Mucosa of descending colon (tissue), 3 donors: Measurements from ENCODE around the gene SGCD. TPM values are rescaled to one million over a fixed set of nuclear protein-coding genes. Genes with fewer than 3 reads are reported as not detected.

ENCODE experiments used
- ATAC-seq: fragments of 200-7000 bp; cut with Tn5 transposase; one replicate; pipeline ENCODE4 v1.9.1; 2020; ENCODE audit warnings: mild to moderate bottlenecking, moderate library complexity
- DNase-seq, 3 donors: peaks; one replicate each; pipeline ENCODE4 v3.0.0-alpha.2; 2020
- H3K36me3 ChIP-seq: fragments of 200-600 bp; one replicate; pipeline ENCODE4 v1.8.0; 2021; ENCODE audit warnings: low read depth, mild to moderate bottlenecking
- H3K4me1 ChIP-seq: fragments of 200-600 bp; one replicate; pipeline ENCODE4 v1.8.0; 2021; ENCODE audit warnings: low read depth, mild to moderate bottlenecking
- H3K4me3 ChIP-seq: fragments of 200-600 bp; one replicate; pipeline ENCODE4 v1.8.0; 2021; ENCODE audit warnings: mild to moderate bottlenecking
- H3K9me3 ChIP-seq: fragments of 200-600 bp; one replicate; pipeline ENCODE4 v1.8.0; 2021; ENCODE audit warnings: mild to moderate bottlenecking
- CTCF ChIP-seq: fragments of 200-600 bp; IDR thresholded peaks from one replicate; pipeline ENCODE4 v1.8.0; 2022; ENCODE audit warnings: antibody characterized with exemption, mild to moderate bottlenecking
- intact Hi-C, 2 donors: fragments of 100-400 bp; cut with DNase I in 1 of 2; cut with micrococcal nuclease in 1 of 2; formaldehyde crosslinking; loops; one replicate each; pipeline versions ENCODE4 v1.11.0 to v1.11.1; 2022; cut with DNase I, micrococcal nuclease
- total RNA-seq, 3 donors: library from RNA; stranded (reverse); fragmentation: NEBNext Ultra II Directional in 2 of 3; extraction: Animal tissue kit (Norgen Biotek cat#: 25700) in 2 of 3; gene quantifications; one replicate each; pipeline versions ENCODE4 v1.2.1 to v1.2.4, GENCODE V29; 2021 to 2023
- donor health status: DM: no; HTN: no; CAD: no; lungs with moderate emphysema.
- donor health status: DM: no; HTN: no; CAD: no.
- donor health status: DM: no; HTN: yes; CAD: no.

SGCD gene
- total RNA-seq, 3 donors from 2014 or later = 1.2 to 7.4 (median 2.0) TPM

GRCh38 chr5:156704139-156704538 lies 377.2 kb downstream of the SGCD start:
- no peak for DNase-seq
- H3K4me1 ChIP-seq = no peaks in the 10 kb centered on the region
- no peak for ATAC-seq
- intact Hi-C loops = no loop called here
- no peak for TF ChIP-seq CTCF
- H3K4me3 ChIP-seq = no peak overlapping the region
- H3K36me3 ChIP-seq = no peaks in the 10 kb centered on the region
- H3K9me3 ChIP-seq = no peaks in the 10 kb centered on the region

- ATAC-seq = no peak
- no peak for DNase-seq
- no peaks in the 10 kb centered on the region for H3K9me3 ChIP-seq
- no peak overlapping the region for H3K4me3 ChIP-seq
- intact Hi-C loops = no loop called here
- no peaks in the 10 kb centered on the region for H3K36me3 ChIP-seq
- no peak for TF ChIP-seq CTCF
- H3K4me1 ChIP-seq = no peaks in the 10 kb centered on the region
Observed at GRCh38 chr5:156706631-156707030, 379.7 kb downstream of the SGCD start.

- H3K9me3 ChIP-seq = no peaks in the 10 kb centered on the region
- H3K36me3 ChIP-seq = no peaks in the 10 kb centered on the region
- intact Hi-C loops = no loop called here
- DNase-seq (no peak), ATAC-seq (no peak)
- no peaks in the 10 kb centered on the region for H3K4me1 ChIP-seq
- TF ChIP-seq CTCF = no peak
- H3K4me3 ChIP-seq = no peak overlapping the region
Observed at GRCh38 chr5:156707750-156708149, 380.8 kb downstream of the SGCD start.

- intact Hi-C loops = no loop called here
- H3K9me3 ChIP-seq = no peaks in the 10 kb centered on the region
- H3K4me1 ChIP-seq = no peaks in the 10 kb centered on the region
- no peak for DNase-seq
- H3K36me3 ChIP-seq = no peaks in the 10 kb centered on the region
- ATAC-seq = no peak
- H3K4me3 ChIP-seq = no peak overlapping the region
- TF ChIP-seq CTCF = no peak
Observed at GRCh38 chr5:156715287-156715686, 388.3 kb downstream of the SGCD start.

- intact Hi-C loops = no loop called here
- ATAC-seq (no peak), DNase-seq (no peak)
- Histone ChIP-seq H3K4me1 (no peaks in the 10 kb centered on the region), H3K36me3 (no peaks in the 10 kb centered on the region), H3K4me3 (no peak overlapping the region), H3K9me3 (no peaks in the 10 kb centered on the region)
- TF ChIP-seq CTCF = no peak
Observed at GRCh38 chr5:156716591-156717380, 389.8 kb downstream of the SGCD start.
